Esophagus squamous epithelium (tissue), 4 donors: Measurements from ENCODE around the gene SFXN5.

Experiments
- CTCF ChIP-seq, 6 experiments: fragments of 450-650 bp in 4 of 6; fragments of 200-600 bp in 2 of 6; sonication (generic) in 2 of 6; IDR thresholded peaks; one replicate each; pipeline ENCODE4 v1.5.1; 2016 to 2019; ENCODE audit warnings: antibody characterized with exemption in 6 of 6, mild to moderate bottlenecking in 4 of 6, moderate library complexity in 4 of 6
- POLR2A ChIP-seq, 4 donors: fragments of 450-650 bp; IDR thresholded peaks; one replicate each; pipeline ENCODE4 v1.6.1; 2017; ENCODE audit warnings: antibody characterized with exemption in 4 of 4, mild to moderate bottlenecking in 4 of 4, moderate library complexity in 3 of 4

DNA sequence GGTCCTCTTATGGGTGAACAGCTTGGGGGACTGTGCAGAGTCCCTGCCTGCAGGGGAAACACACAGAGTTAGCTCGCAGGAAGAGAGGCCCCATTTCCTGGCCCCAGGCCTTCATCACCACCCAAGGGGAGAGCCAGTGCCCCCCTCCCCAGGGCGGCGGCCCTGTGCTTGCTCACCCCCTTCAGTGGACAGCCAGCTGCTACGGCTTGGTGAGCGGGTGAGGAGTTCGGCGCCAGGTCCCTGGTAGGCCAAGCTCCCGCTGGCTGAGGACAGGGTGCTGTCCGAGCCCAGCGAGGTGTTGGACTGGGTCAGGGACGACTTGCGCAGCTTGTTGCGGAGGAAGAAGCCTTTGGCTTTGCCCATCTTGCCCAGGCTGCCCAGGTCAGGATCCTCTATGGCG, 17.2 kb upstream of the SFXN5 start:
- TF ChIP-seq CTCF (IDR thresholded peaks at IDR 0.05) (no peak), POLR2A (IDR thresholded peaks at IDR 0.05) (no peak)
